Measurements from ENCODE around the gene KRTAP4-9.
"Not testable (repeated sequence)": the region's sequence is repeated elsewhere in the genome, so short reads cannot be mapped to it uniquely, and the experiment has no call there.

KRTAP4-9 gene

DNA sequence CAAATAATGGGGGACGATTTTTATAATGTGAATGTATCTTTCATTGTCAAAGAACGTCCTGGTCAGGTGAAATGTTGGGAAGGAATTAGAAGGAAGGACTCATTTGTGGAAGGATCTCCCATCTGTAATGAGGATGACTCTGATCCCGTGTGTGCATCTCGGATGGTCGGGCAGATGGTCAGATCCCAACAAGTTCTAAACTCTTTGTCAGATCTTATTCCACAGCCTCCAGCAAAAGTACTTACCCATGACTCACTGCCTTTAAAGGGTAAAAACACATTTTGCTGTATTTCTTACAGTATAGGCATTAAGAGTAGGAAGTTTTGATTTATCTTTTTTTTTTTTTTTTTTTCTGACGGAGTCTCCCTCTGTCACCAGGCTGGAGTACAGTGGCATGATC, 6.7 kb upstream of the KRTAP4-9 start:
- DNase-seq: no peak

DNA sequence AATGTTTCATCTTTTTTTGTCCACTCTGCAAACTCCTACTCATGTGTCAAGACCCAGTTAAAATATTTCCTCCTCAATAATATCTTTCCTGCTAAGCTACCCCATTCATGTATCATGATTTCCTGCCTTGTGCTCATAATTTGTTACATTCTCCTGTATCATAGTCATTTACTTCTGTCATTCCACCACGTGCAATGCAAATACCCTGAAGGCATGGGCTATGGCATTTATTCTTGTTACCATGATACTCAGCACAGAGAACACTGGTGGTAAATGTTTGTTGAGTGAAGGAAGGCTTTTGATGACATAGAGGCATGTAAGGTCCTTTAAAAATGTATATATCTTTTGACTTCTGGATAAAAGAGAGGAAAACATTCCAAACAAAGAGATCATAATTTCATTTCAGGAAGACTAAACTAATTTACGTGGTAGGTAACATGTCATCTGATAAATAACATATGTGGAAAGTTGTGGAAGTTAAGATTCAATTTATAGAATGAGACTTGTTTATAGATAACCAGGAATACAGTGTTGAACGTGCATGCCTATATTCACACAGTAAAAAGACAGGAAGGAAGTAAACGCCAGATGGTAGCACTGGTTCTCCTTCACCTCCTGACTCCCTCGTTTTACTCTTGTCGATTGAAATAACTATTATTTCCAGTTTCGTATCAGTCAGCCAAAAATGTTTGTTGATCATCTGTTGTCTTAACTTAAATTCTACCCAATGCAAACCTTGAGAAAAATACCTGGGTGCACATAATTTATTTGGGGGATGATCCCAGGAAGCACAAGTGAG, 5.3 kb upstream of the KRTAP4-9 start:
- DNase-seq: not testable (repeated sequence)

- no peak for DNase-seq
Measured at GRCh38 chr17:41101586-41102259, 3.5 kb upstream of the KRTAP4-9 start, which contains the start of gene KRTAP4-16. Gene KRTAP4-16, minus strand, starts transcription at chr17:41102209. Its CDS starts 0 bp downstream, at chr17:41102209.

DNA sequence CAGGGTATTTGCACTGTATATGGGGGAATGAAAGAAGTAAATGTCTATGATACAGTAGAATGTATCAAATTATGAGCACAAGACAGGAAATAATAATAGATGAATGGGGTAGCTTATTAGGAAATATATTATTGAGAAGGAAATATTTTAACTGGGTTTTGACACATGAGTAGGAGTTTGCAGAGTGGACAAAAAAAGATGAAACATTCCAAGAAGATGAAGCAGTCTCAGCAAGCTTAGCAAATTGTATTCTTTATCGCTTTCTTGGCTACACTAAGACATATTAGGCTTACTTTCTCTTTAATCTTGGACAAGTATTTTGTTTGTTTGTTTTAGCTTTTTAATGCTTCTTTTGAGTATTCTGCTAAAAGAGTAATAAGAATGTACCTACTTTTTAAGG, 1.3 kb upstream of the KRTAP4-9 start:
- DNase-seq: no peak

DNA sequence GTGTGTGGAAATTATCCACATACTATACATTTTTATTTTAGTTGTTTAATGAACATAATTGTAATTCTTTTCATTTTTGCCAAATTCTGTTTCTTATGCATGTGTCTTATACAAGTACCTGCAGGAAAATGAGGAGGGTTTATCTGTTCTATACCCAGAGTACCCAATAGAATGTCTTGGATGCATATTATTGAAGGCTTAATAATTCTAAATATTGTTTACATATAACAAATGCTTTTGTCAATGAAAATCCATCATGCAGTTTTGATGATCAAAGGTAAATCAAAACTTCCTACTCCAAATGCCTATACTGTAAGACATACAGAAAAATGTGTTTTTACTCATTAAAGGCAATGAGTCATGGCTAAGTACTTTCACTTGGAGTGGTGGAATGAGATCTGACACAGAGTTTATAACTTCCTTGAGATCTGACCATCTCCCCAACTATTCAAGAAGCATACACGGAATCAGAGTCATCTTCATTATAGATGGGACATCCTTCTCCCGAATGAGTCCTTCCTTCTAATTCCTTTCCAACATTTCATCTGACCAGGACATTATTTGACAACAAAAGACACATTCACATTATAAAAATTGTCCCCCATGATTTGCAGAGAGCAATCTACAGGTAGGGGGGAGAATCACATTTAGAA, 677 bp upstream of the KRTAP4-9 start:
- not testable (repeated sequence) for DNase-seq

DNA sequence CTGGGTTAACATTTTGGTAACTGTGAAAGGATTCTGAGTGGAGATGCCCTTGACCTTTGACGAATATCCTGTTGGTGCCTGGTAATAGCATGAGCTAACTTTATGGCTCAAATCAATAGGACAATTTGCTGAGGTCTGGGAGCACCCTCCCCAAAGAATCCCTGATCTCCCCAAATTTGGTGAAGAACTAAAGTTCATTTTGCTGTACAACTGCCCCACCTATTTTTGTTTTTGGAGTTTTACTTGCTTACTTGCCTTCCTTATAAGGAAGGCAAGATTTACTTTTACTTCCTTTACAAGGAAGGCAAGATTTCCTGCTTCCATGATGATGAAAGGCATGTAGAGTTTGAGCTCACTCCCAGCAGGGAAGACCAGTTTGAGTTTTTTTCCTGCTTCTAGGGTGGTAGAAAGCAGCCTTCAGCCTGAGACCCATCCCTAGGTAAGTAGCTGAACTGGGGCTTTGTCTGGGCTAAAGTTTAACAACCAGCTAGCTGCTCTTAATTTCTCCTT, 2.8 kb downstream of the KRTAP4-9 start:
- DNase-seq: no peak

DNA sequence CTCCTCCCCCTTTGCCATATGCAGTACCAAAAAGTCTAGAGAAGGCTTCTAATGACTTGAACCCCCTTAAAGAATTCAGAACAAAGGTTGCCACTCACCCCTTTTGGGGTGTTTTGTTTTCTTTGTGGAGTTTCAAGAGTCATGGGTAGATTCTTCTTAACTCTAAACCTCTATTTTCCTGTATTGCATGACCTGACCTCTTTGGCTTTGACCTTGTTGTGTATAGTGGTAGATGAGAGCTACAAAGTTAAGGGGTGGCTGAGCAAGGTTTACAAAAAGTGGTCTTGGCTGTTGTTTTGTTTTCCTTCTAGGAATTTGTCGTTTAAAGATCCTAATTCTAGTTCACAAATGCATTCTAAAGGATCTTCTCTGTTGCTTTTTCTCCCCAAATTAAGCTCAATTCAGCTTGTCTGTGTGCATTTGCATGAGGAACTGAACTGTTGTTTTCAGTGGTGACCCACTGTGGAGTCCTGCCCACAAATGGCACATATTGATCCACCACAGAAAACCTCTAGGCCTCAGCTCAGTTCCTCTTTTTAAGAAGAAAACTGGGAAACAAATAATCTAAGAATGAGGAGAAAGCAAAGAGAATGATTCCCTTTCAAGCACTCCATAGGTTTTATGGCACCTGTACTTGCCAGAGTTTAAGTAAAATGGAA, 3.7 kb downstream of the KRTAP4-9 start:
- not testable (repeated sequence) for DNase-seq

GRCh38 chr17:41111151-41111885, 6.1 kb downstream of the KRTAP4-9 start:
- no peak for DNase-seq

DNA sequence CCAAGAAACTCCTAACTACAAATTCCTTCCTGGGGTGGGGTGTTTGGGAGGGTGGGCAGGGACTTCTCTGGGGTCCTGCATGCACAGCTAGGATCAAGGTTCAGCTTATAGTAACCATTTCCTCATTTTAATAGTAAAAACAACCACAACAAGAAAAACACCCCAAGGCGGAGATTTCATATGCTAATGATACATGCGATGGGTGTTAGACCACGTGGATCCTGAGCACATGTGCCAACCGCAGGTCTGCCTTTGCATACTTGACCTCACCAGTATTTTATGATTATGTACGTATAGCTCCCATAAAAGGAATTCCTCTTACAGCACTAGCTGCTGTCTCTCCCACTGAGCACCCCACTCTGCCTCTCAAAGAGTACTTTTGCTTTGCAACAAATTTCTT, 11.1 kb downstream of the KRTAP4-9 start:
- DNase-seq: no peak

DNA sequence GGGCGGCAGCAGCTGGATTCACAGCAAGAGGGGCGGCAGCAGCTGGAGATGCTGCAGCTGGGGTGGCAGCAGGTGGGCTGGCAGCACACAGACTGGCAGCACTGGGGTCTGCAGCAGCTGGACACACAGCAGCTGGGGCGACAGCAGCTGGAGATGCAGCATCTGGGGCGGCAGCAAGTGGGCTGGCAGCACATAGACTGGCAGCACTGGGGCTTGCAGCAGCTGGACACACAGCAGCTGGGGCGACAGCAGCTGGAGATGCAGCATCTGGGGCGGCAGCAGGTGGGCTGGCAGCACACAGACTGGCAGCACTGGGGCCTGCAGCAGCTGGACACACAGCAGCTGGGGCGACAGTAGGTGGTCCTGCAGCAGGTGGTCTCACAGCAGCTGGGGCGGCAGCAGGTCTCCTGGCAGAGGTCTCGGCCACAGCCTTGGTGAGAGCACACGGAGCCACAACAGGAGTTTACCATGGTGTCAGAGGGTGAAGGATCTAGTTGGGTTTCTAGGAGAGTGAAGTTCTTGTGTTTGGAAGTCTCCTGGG, 12.7 kb downstream of the KRTAP4-9 start, which contains the start of gene KRTAP4-11:
KRTAP4-11 (minus strand) TSS at position 528 of the 541 bp plus-strand sequence; CDS start at position 470, 58 bp downstream.
- DNase-seq: not testable (repeated sequence)

DNA sequence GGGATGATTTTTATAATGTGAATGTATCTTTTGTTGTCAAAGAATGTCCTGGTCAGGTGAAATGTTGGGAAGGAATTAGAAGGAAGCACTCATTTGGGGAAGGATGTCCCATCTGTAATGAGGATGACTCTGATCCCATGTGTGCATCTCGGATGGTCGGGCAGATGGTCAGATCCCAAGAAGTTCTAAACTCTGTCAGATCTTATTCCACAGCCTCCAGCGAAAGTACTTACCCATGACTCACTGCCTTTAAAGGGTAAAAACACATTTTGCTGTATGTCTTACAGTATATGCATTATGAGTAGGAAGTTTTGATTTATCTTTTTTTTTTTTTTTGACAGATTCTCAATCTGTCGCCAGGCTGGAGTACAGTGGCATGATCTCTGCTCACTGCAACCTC, 13.5 kb downstream of the KRTAP4-9 start:
- DNase-seq: no peak

GRCh38 chr17:41119696-41120690, 14.8 kb downstream of the KRTAP4-9 start:
- not testable (repeated sequence) for DNase-seq

- no peak for DNase-seq
Measured at GRCh38 chr17:41121742-41122141, 16.6 kb downstream of the KRTAP4-9 start.

DNA sequence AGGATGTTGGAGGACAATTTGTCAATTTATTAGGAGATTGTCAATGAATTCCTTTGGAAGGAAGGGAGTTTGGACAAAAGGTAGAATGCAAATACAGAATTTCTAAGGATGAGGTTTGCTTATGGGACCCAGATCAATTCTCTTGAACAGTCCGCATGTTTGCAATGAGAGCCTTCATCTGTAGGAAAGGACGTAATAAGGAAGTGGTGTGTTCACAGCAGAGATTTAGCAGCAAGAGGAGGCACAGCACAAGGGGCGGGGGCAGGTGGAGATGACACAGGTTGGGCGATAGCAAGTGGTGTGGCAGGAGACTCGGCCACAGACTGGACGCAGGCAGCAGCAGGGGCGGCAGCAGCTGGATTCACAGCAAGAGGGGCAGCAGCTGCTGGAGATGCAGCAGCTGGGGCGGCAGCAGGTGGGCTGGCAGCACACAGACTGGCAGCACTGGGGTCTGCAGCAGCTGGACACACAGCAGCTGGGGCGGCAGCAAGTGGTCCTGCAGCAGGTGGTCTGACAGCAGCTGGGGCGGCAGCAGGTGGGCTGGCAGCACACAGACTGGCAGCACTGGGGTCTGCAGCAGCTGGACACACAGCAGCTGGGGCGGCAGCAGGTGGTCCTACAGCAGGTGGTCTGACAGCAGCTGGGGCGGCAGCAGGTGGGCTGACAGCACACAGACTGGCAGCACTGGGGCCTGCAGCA, 18.3 kb downstream of the KRTAP4-9 start:
- DNase-seq: not testable (repeated sequence)

DNA sequence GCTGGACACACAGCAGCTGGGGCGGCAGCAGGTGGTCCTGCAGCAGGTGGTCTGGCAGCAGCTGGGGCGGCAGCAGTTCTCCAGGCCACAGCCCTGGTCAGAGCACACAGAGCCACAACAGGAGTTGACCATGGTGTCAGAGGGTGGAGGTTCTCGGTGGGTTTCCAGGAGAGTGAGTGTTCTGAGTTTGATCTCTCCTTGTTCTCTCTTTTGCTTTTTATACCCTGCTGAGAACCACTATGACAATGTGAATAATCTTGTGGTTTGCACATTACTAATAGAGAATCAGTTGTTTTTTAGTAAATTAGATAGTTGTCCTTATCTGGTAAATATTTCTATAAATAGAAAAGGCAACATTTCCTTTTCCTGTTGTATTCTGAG, 18.8 kb downstream of the KRTAP4-9 start, which contains the start of gene KRTAP4-12:
KRTAP4-12 (minus strand) TSS at position 192 of the 381 bp plus-strand sequence; CDS start at position 132, 60 bp downstream.
- DNase-seq: not testable (repeated sequence)

DNA sequence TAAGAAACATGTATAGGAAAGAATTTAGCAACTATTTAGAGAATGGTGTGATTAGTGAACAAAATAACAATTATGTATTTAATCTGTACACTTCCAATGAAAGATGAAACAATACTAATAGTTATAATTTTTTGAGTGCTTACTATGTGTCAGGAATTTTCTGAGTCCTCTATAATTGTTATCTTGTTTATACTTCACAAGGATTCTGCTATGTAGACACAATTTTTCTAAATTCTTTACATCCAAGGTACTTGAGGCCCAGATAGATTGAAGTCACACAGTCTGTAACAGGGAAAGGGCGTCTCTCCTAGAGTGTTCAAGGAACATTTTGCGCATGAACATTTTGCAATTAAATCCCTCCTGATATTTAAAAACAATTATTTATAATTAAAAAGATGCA, 19.9 kb downstream of the KRTAP4-9 start:
- no peak for DNase-seq

DNA sequence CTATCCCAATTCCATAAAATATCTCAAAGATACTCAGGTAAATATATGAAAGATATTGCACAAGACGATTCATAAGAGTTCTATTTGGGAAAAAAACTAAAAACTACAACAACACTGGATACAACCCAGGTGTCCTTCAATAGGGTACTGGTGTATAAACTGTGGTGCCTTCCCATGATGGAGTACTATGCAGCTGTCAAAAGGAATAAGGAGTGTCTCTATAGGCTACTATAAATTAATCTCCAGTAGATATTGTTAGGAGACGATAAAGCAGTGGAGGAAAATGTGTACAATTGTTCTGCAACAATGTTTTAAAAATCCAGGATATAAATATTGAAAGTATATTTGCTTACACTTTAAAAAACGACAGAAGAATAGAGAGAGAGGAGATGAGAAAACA, 21.2 kb downstream of the KRTAP4-9 start:
- DNase-seq: no peak

- DNase-seq: no peak
Measured at GRCh38 chr17:41127371-41127770, 22.2 kb downstream of the KRTAP4-9 start.

DNA sequence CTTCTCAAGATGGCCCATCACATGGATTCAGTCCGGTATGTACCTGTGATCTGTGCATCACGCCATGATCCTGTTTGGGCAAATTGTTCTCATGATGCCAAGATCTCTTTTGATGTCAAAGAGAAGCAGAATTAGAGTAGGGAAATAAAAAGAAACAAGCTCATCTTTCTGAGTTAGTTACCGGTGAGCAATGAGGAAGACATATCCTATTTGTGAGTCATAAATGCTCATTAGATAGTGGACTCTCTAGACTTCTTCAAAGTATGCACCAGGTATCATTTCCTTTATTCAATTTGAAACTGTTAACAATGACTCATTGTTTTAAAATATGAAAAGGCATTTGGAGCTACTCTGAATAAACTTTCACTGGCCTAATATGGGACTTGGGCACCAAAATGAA, 26.8 kb downstream of the KRTAP4-9 start:
- DNase-seq: no peak
